ENCODE data around the gene LCK. TPM values are rescaled to one million over a fixed set of nuclear protein-coding genes. Genes with fewer than 3 reads are reported as not detected.

LCK gene
- total and polyA plus RNA-seq, 10 of the 15 experiments (the other 5 are each of a cell fraction or from before 2014, with no cell fraction given): 31.5 to 173 (median 119) TPM

GRCh38 chr1:32228771-32229170 lies 22.3 kb upstream of the LCK start:
- no peaks in the 10 kb centered on the region for H3K27me3 ChIP-seq (replicated peaks in 1 of 2; ENCODE audit: control insufficient read depth in 2 of 2, insufficient read depth in 2 of 2, low read length in 1 of 2)
- H3K4me1 ChIP-seq (ENCODE audit: control insufficient read depth, insufficient read depth, low read length): peaks cover 4% of the 10 kb centered on the region
- no peak overlapping the region for H3K27ac ChIP-seq (ENCODE audit: control insufficient read depth, insufficient read depth)
- peaks cover 6% of the 10 kb centered on the region for H3K79me2 ChIP-seq (ENCODE audit: control insufficient read depth, insufficient read depth, low read length)
- no peak overlapping the region for H3K9ac ChIP-seq (ENCODE audit: control insufficient read depth, insufficient read depth, low read length)
- no peak for DNase-seq (ENCODE audit: low read depth, low spot score)
- no peak for FAIRE-seq
- ChIA-PET SMC1A (ENCODE audit: uncharacterized antibody, unreplicated experiment) (interaction anchor here (0.6 to 2.2 kb wide), 3 partner anchors 13 to 88 kb away, joined by 3 to 7 read pairs (median 5); no protein-coding TSS in a partner anchor), POLR2A (interaction anchor here (0.6 kb wide), 1 partner anchor 340 kb away, joined by 3 read pairs; no protein-coding TSS in a partner anchor), RAD21 (ENCODE audit: unreplicated experiment) (no interaction called here), CTCF (interaction anchor here (0.9 to 3.5 kb wide), 3 partner anchors 14 to 179 kb away, joined by 3 to 14 read pairs (median 7); partner anchors contain the start of gene FAM167B)
- no peak overlapping the region for H3K4me3 ChIP-seq
- no peaks in the 10 kb centered on the region for H4K20me1 ChIP-seq (ENCODE audit: control insufficient read depth, insufficient read depth)
- BruUV-seq (replicated peaks): no TSS peak
- TF ChIP-seq, protein P1, sequence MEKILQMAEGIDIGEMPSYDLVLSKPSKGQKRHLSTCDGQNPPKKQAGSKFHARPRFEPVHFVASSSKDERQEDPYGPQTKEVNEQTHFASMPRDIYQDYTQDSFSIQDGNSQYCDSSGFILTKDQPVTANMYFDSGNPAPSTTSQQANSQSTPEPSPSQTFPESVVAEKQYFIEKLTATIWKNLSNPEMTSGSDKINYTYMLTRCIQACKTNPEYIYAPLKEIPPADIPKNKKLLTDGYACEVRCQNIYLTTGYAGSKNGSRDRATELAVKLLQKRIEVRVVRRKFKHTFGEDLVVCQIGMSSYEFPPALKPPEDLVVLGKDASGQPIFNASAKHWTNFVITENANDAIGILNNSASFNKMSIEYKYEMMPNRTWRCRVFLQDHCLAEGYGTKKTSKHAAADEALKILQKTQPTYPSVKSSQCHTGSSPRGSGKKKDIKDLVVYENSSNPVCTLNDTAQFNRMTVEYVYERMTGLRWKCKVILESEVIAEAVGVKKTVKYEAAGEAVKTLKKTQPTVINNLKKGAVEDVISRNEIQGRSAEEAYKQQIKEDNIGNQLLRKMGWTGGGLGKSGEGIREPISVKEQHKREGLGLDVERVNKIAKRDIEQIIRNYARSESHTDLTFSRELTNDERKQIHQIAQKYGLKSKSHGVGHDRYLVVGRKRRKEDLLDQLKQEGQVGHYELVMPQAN (conservative IDR thresholded peaks at IDR 0.05): no peak
- TF ChIP-seq ETV6 (conservative IDR thresholded peaks at IDR 0.05 in 1 of 2, IDR thresholded peaks at IDR 0.05 in 1 of 2; ENCODE audit: borderline replicate concordance in 1 of 2, low read depth in 1 of 2): no peak
- TF ChIP-seq SREBF1 (IDR thresholded peaks at IDR 0.05; ENCODE audit: low read length): no peak
- no peak for TF ChIP-seq STAT3 (IDR thresholded peaks at IDR 0.05; ENCODE audit: low read depth, low read length)
- TF ChIP-seq, protein P2, sequence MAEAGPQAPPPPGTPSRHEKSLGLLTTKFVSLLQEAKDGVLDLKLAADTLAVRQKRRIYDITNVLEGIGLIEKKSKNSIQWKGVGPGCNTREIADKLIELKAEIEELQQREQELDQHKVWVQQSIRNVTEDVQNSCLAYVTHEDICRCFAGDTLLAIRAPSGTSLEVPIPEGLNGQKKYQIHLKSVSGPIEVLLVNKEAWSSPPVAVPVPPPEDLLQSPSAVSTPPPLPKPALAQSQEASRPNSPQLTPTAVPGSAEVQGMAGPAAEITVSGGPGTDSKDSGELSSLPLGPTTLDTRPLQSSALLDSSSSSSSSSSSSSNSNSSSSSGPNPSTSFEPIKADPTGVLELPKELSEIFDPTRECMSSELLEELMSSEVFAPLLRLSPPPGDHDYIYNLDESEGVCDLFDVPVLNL (IDR thresholded peaks at IDR 0.05; ENCODE audit: low read depth, low read length): no peak
- TF ChIP-seq PAX5 (IDR thresholded peaks at IDR 0.05; ENCODE audit: borderline replicate concordance, low read depth, low read length): no peak
- no peak for TF ChIP-seq ZSCAN29 (IDR thresholded peaks at IDR 0.05)
- H3K9me3 ChIP-seq (replicated peaks; ENCODE audit: control insufficient read depth, insufficient read depth, low read length): no peaks in the 10 kb centered on the region
- H3K36me3 ChIP-seq (ENCODE audit: control insufficient read depth in 2 of 2, insufficient read depth in 2 of 2, low read length in 1 of 2): peaks cover 21 to 25% of the 10 kb centered on the region in 2 experiments
- in situ Hi-C loops (cut with MboI) (no loop called here), intact Hi-C loops (cut with micrococcal nuclease; ENCODE audit: unreplicated experiment) (no loop called here)
- 89% methylated on average over 3 of the region's 3 CpGs for WGBS (ENCODE audit: insufficient coverage, insufficient replicate concordance, low lambda C conversion rate, missing lambda C conversion rate)
- H2AFZ ChIP-seq (ENCODE audit: control insufficient read depth, low read depth, low read length): no peak overlapping the region
- ATAC-seq: no peak
- H3K4me2 ChIP-seq (ENCODE audit: control insufficient read depth, insufficient read depth): no peak overlapping the region
